Activated CD4-positive, alpha-beta T cell treated with anti-CD3 and anti-CD28 coated beads for 1 hour (primary cell): ENCODE results near the gene KCNK10.

Experiments
- DNase-seq: peaks from one replicate; pipeline ENCODE4 v3.0.0-alpha.2; 2020

KCNK10 gene

GRCh38 chr14:88168498-88169165 is 154.4 kb downstream of the KCNK10 start:
- peak; percentile 30 for DNase-seq

DNA sequence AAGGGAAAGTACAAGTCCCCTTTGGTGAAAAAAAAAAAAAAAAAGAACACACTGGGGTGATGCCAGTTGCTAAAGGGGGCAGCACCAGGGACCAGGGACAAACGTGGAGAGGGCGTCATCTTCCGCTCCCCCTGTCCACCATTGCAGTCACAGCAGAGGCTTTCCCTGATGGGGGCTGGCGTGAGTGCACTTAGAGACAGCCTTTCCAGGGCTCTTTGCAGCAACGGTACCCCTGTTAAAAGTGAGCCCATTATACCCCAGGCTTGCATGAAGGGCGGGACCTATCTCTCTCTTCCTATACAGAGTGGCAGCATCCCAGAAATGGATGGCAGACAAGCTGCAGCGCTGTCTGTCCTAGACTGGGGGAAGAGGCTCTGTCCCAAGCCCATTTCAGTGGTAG is 155.0 kb downstream of the KCNK10 start:
- DNase-seq = no peak

DNA sequence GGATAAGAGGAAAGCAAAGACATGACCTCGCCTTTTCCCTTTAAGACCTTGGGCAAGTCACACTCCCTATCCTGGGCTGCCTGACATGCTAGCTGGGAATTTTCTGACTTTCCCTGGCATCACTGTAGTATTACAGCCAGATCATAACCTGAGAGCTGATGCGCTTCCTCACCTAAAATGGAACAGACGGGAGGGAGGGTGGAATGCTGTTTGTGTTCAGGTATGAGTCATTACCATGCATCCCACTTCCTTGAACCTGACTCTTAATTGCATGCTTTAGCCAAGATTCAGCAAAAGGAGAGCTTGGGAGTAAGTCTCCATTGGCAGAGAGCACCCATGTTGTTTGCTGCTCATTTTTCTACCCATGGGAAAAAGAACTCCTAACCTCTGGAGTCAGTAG is 156.5 kb downstream of the KCNK10 start:
- DNase-seq = no peak

- no peak for DNase-seq
Measured at GRCh38 chr14:88164906-88165534, 158.0 kb downstream of the KCNK10 start.

- no peak for DNase-seq
Measured at GRCh38 chr14:88163731-88164255, 159.3 kb downstream of the KCNK10 start.

DNA sequence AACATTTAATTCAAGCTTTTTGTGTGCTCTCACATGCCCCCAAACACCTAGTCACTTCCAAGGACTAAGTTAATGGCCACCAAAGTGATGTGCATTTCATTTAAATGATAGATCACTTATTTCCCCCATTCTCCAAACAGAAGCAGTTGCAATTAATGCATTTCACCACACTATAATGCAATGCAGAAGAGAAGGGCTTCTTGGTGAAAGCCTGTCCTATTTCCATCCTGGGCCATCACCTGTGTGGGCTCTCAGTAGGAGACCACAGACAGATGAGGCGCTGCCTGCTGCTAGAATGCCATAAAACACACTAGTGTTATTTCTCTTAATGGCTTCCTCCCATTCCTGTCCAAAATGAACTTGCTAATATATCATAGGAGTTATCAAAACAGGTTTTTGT is 166.9 kb downstream of the KCNK10 start:
- no peak for DNase-seq

DNA sequence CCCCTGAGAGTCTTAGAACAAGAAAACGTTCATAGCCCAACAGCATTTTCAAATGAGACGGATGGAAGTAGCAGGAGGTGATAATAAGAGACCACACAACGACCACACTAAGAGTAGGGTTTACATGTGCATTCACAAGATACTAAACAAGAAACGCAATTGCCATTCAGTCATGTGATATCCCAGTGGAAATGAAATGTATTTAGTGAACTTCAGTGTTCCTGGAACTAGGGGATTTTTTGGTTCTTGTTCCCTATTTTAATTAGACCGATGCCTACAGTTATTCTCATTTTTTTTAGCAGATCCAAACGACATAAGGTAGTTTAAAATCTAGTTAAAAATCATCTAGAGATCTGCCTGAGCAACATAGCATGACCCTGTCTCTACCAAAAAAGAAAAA is 168.1 kb downstream of the KCNK10 start:
- DNase-seq = no peak

- no peak for DNase-seq
Measured at GRCh38 chr14:88154321-88154720, 168.7 kb downstream of the KCNK10 start.

GRCh38 chr14:88146881-88147649 is 176.0 kb downstream of the KCNK10 start:
- no peak for DNase-seq

- no peak for DNase-seq
Measured at GRCh38 chr14:88143810-88144209, 179.3 kb downstream of the KCNK10 start.

GRCh38 chr14:88142997-88143396 is 180.1 kb downstream of the KCNK10 start:
- DNase-seq = no peak

DNA sequence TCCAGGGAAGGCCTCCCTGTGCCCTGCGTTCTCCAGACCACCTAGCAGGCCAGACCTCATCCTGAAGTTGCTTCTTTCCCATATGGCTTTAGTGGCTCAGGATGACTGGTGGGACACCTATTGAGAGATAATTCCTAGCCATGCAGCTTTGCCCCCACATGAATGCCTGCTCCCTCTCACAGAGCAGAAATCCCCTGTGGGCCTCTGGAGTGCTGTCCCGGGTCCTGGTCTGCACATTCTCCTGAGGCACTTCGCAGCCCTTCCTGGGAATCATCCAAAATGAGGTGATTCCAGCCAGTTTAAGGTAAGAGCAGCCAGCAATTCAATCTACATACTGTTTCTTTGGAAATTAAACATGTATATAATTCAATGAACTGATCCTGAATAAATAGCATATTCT is 182.2 kb downstream of the KCNK10 start:
- DNase-seq = no peak

- no peak for DNase-seq
Measured at GRCh38 chr14:88137327-88137726, 185.7 kb downstream of the KCNK10 start.
